ENCODE measurements around the gene DOCK8.
"Not testable (repeated sequence)": the region's sequence is repeated elsewhere in the genome, so short reads cannot be mapped to it uniquely, and the experiment has no call there.

The DOCK8 gene

DNA sequence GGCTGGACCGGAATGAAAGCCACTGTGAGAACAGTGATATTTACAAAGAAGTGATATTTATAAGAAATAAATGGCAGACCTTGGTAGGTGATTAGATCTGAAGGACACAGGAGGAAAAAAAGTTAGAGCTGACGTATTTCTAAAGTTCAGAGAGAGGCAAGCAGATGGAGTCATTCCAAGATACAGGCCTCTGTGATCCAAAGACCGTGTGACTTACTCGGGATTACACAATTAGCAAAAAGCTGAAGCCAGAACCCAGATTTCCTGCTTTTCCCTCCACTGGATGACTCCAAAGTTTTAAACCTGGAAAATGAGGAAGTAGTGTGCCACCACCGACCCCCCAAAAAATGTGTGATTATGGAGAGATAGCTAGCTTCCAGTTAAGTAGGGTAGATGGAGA is 3.1 kb upstream of the DOCK8 start:
- POLR2A ChIA-PET = no interaction called here
- DNase-seq (ENCODE audit: low read depth, low spot score) = no peak
- CTCF ChIA-PET = no interaction called here
- TF ChIP-seq, protein P1, sequence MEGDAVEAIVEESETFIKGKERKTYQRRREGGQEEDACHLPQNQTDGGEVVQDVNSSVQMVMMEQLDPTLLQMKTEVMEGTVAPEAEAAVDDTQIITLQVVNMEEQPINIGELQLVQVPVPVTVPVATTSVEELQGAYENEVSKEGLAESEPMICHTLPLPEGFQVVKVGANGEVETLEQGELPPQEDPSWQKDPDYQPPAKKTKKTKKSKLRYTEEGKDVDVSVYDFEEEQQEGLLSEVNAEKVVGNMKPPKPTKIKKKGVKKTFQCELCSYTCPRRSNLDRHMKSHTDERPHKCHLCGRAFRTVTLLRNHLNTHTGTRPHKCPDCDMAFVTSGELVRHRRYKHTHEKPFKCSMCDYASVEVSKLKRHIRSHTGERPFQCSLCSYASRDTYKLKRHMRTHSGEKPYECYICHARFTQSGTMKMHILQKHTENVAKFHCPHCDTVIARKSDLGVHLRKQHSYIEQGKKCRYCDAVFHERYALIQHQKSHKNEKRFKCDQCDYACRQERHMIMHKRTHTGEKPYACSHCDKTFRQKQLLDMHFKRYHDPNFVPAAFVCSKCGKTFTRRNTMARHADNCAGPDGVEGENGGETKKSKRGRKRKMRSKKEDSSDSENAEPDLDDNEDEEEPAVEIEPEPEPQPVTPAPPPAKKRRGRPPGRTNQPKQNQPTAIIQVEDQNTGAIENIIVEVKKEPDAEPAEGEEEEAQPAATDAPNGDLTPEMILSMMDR (IDR thresholded peaks at IDR 0.05; ENCODE audit: insufficient read depth, low read length, missing control alignments) = no peak
- no peak overlapping the region for H3K4me3 ChIP-seq (ENCODE audit: low read depth, low read length)

DNA sequence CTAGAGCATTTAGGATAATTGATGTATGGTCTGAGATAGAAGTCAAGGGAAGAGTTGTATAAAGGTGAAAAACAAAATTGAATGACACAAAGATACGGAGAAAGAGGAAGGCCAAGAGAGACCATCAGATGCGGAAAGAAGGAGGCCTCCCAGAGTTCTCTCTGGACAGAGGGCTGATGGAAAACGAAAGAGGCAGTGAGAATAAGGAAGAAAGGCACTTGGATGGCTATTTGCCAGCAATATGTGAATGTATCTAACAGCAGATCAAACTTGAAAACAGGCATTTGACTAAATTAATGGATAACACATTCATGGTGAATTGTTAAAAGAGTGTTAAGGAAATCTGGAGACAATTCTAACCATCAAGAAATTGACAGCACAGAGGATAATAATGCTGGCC is 2.4 kb upstream of the DOCK8 start:
- ChIA-PET POLR2A (no interaction called here), CTCF (no interaction called here)
- TF ChIP-seq, protein P1 (IDR thresholded peaks at IDR 0.05; ENCODE audit: insufficient read depth, low read length, missing control alignments) = no peak
- DNase-seq (ENCODE audit: low read depth, low spot score) = no peak
- H3K4me3 ChIP-seq (ENCODE audit: low read depth, low read length) = no peak overlapping the region

DNA sequence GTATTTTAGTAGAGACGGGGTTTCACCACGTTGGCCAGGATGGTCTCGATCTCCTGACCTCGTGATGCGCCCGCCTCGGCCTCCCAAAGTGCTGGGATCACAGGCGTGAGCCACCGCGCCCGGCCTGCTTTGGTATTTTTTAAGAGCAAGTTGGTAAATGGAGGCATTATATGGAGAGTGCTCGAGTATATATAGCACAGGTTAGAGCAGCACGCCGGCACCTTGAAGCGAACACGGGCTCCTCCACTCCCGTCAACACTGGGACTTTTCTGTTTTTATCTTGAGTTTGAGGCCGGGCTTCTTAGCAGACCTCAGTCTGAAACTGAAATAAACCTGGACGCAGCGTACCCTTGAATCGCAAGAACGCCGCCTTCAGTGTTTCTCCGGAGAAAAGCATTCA is 764 bp upstream of the DOCK8 start:
- CTCF ChIA-PET; H3K4me3 ChIP-seq (ENCODE audit: low read depth, low read length); DNase-seq (ENCODE audit: low read depth, low spot score); POLR2A ChIA-PET: not testable (repeated sequence)

DNA sequence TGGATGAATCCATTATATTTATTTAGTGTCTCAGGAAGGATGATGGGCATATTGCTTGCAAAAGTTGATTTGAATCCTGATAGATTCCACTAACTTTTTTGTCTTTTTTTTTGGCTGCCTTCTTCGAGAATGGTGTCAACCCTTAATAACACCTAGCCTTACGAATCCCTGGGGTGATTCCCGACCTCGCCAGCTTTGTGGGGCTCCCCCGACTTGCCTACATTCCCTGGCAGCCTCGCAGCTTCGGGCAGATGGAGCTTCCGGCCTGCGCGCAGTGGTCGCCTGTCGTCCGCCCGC is 366 bp upstream of the DOCK8 start:
- peak overlapping the region; percentile 34; the same call in 1 of the 2 replicates for H3K4me3 ChIP-seq (ENCODE audit: low read depth, low read length)
- ChIA-PET CTCF (no interaction called here), POLR2A (no interaction called here)
- no peak for DNase-seq (ENCODE audit: low read depth, low spot score)
- TF ChIP-seq, protein P1 (IDR thresholded peaks at IDR 0.05; ENCODE audit: insufficient read depth, low read length, missing control alignments) = no peak

DNA sequence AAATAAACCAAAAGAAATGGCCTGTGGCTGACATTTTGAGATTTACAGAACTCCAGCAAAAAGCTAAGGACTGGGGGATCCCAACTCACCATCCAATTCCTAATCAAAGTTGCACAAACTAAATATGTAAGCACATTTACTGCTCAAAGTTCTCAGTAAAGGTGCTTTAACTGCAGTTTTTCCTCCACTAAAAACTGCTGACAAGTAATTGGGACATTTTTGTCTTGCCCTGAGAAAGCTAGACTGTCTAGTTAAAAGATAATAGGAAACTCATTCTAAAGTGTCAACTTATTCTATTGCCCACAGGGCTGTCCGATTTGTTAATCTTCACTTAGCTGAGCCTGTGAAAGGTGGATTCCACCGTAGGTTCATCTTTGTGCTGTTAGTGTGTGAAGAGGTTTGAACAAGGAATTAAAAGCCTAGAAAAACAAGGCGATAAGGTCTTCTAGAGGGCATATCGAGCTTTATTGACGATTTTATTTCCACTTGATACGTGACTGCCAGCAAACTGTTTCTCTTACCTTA is 1.0 kb downstream of the DOCK8 start:
- ChIA-PET CTCF (no interaction called here), POLR2A (no interaction called here)
- TF ChIP-seq, protein P1 (IDR thresholded peaks at IDR 0.05; ENCODE audit: insufficient read depth, low read length, missing control alignments) = no peak
- H3K4me3 ChIP-seq (ENCODE audit: low read depth, low read length) = no peak overlapping the region
- no peak for DNase-seq (ENCODE audit: low read depth, low spot score)

DNA sequence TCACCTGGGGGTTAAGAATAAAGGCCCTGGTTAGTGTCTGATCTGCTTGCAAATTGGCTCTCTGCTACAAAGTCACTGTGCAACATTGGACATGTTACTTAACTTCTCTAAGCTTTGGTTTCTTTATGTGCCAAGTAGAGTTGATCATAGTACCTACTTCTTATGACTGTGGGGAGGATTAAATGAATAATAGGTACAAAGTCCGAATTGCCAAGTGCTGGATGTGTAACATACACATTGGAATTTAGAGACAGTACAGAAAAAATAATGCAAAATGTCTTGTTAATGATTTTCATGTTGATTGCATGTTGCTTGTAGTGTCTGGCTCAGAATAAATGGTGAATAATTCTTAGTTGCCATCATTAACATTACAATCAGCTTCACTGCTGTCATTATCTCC is 2.2 kb downstream of the DOCK8 start:
- POLR2A ChIA-PET = no interaction called here
- TF ChIP-seq, protein P1 (IDR thresholded peaks at IDR 0.05; ENCODE audit: insufficient read depth, low read length, missing control alignments) = no peak
- CTCF ChIA-PET = no interaction called here
- H3K4me3 ChIP-seq (ENCODE audit: low read depth, low read length) = no peak overlapping the region
- no peak for DNase-seq (ENCODE audit: low read depth, low spot score)

DNA sequence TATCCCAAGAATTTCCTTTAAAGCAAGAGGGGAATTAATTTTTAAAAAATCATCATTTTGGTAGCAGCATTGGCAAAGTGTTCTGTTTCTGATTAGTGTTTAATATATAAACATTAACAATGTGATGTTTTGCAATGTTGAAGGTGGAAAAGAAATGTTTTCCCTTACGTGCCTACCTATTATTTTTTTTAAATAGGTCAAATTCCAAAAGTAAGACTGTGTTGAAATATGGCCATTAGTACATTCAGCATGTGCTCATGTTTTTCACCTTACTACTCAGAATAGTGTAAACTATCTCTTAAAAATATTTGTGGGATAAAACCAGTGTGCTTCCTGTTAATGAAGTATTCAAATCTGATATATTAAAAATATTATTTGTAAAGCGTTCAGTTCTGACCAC is 3.3 kb downstream of the DOCK8 start:
- no peak overlapping the region for H3K4me3 ChIP-seq (ENCODE audit: low read depth, low read length)
- CTCF ChIA-PET = no interaction called here
- POLR2A ChIA-PET = no interaction called here
- no peak for DNase-seq (ENCODE audit: low read depth, low spot score)
- TF ChIP-seq, protein P1 (IDR thresholded peaks at IDR 0.05; ENCODE audit: insufficient read depth, low read length, missing control alignments) = no peak

DNA sequence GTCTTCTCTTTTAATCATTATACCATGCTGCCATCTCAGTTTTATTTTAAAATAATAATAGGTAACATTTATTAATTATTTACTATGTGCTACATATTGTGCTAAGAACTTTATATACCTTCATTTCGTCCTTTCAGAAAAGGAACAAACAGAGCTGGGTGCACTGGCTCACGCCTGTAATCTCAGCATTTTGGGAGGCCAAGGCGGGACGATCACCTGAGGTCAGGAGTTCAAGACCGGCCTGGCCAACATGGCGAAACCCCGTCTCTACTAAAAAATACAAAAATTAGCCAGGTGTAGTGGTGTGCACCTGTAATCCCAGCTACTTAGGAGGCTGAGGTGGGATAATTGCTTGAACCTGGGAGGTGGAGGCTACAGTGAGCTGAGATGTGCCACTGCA is 4.4 kb downstream of the DOCK8 start:
- CTCF ChIA-PET; DNase-seq (ENCODE audit: low read depth, low spot score); POLR2A ChIA-PET; H3K4me3 ChIP-seq (ENCODE audit: low read depth, low read length): not testable (repeated sequence)
